HepG2 (cell line): ENCODE data around the gene HMBS. TPM values are rescaled to one million over a fixed set of nuclear protein-coding genes. Genes with fewer than 3 reads are reported as not detected.
"Not testable (repeated sequence)": the region's sequence is repeated elsewhere in the genome, so short reads cannot be mapped to it uniquely, and the experiment has no call there.

ENCODE experiments used
- ATAC-seq: fragments of 200-7000 bp; cut with Tn5 transposase; 3 replicates; pipeline ENCODE4 v1.9.1; 2020; ENCODE audit warnings: mild to moderate bottlenecking, moderate library complexity
- BruUV-seq: library from RNA; stranded (reverse); fragments of 400-500 nt; replicated peaks from 2 replicates; lab custom pipeline; 2021; lab: Mats Ljungman, UMichigan
- CTCF ChIA-PET: fragments of 300-600 bp; formaldehyde crosslinking; extraction: SDS; loops from one replicate; lab custom pipeline; 2021; ENCODE audit warnings: low total read pairs, inconsistent platforms, low intra/inter-chr PET ratio; lab: Yijun Ruan, JAX
- POLR2A ChIA-PET: fragments of 350-600 bp; sonication (Branson Sonifier 250); formaldehyde crosslinking; loops from one replicate; lab custom pipeline; 2020; ENCODE audit warnings: antibody characterized with exemption, inconsistent platforms; lab: Yijun Ruan, JAX
- DNase-seq: peaks from one replicate; pipeline ENCODE4 v3.0.0-alpha.2; 2015; ENCODE audit warnings: low spot score
- FAIRE-seq: peaks from 3 replicates; lab custom pipeline; 2011; peaks lifted over from hg19 to GRCh38; lab: Jason Lieb, UNC
- H2AFZ ChIP-seq: one replicate; pipeline ENCODE4 v1.6.1; 2011; ENCODE audit warnings: low read length, inconsistent platforms
- H3K27ac ChIP-seq: fragments of 300-600 bp; 3 replicates; pipeline ENCODE4 v1.8.0; 2011; ENCODE audit warnings: mixed run types, mild to moderate bottlenecking, mixed read lengths, low read length, inconsistent platforms; ENCODE audit not compliant: insufficient read depth; ENCODE audit errors: extremely low read length
- H3K27me3 ChIP-seq, 2 experiments: fragments of 200-600 bp in 1 of 2; 2 replicates in 1 of 2; 3 replicates in 1 of 2; pipeline versions ENCODE4 v1.6.0 to v1.8.0; 2011; ENCODE audit warnings: low read length in 2 of 2, mild to moderate bottlenecking in 2 of 2, moderate library complexity in 2 of 2, inconsistent platforms in 1 of 2; ENCODE audit not compliant: insufficient read depth in 2 of 2, control insufficient read depth in 1 of 2
- H3K36me3 ChIP-seq, 2 experiments: fragments of 200-600 bp in 1 of 2; replicated peaks in 1 of 2; 2 replicates in 1 of 2; 3 replicates in 1 of 2; pipeline versions ENCODE4 v1.5.1 to v1.8.0; 2011; ENCODE audit warnings: low read length in 2 of 2, inconsistent platforms in 1 of 2; ENCODE audit not compliant: insufficient read depth in 2 of 2, control insufficient read depth in 1 of 2
- H3K4me1 ChIP-seq: 2 replicates; pipeline ENCODE4 v1.5.1; 2012; ENCODE audit warnings: low read length, inconsistent platforms; ENCODE audit not compliant: insufficient read depth
- H3K4me2 ChIP-seq: 2 replicates; pipeline ENCODE4 v1.6.0; 2011; ENCODE audit warnings: low read depth, low read length, inconsistent platforms
- H3K4me3 ChIP-seq, 3 experiments: fragments of 200-600 bp in 1 of 3; sonication (generic), shearing (Covaris generic) in 1 of 3; replicated peaks in 1 of 3; 2 replicates each; pipeline ENCODE4 v1.5.1; 2011 to 2016; ENCODE audit warnings: low read length in 3 of 3, inconsistent platforms in 2 of 3, low read depth in 2 of 3, mild to moderate bottlenecking in 2 of 3, control low read depth in 1 of 3, mixed read lengths in 1 of 3; ENCODE audit not compliant: insufficient read depth in 1 of 3
- H3K79me2 ChIP-seq: one replicate; pipeline ENCODE4 v1.6.1; 2011; ENCODE audit warnings: low read length, inconsistent platforms; ENCODE audit not compliant: insufficient read depth
- H3K9ac ChIP-seq: 2 replicates; pipeline ENCODE4 v1.6.0; 2011; ENCODE audit warnings: mild to moderate bottlenecking, low read depth, low read length, inconsistent platforms; ENCODE audit not compliant: insufficient read depth
- H3K9me3 ChIP-seq: 2 replicates; pipeline ENCODE4 v1.5.1; 2012; ENCODE audit warnings: mild to moderate bottlenecking, low read length
- H4K20me1 ChIP-seq: 2 replicates; pipeline ENCODE4 v1.6.0; 2011; ENCODE audit warnings: inconsistent platforms, mild to moderate bottlenecking, low read length, moderate library complexity; ENCODE audit not compliant: insufficient read depth
- DRAP1 ChIP-seq: IDR thresholded peaks from 2 replicates; pipeline ENCODE4 v1.6.1; 2016; ENCODE audit warnings: missing genetic modification reagents, missing compliant biosample characterization
- MZF1 ChIP-seq: sonication (generic); formaldehyde crosslinking; IDR thresholded peaks from 2 replicates; pipeline ENCODE4 v1.8.1; 2023; ENCODE audit warnings: mild to moderate bottlenecking, missing genetic modification reagents, borderline replicate concordance
- SRY ChIP-seq: sonication (generic); formaldehyde crosslinking; IDR thresholded peaks from 2 replicates; pipeline ENCODE4 v1.8.0; 2022; ENCODE audit warnings: mild to moderate bottlenecking, missing genetic modification reagents
- ZHX1 ChIP-seq: sonication (generic); formaldehyde crosslinking; IDR thresholded peaks from 2 replicates; pipeline ENCODE4 v1.8.1; 2022; ENCODE audit warnings: low read depth, mild to moderate bottlenecking, missing genetic modification reagents
- ZMYM4 ChIP-seq: sonication (generic); formaldehyde crosslinking; IDR thresholded peaks from 2 replicates; pipeline ENCODE4 v1.8.1; 2023; ENCODE audit warnings: mild to moderate bottlenecking, missing genetic modification reagents
- WGBS: methylation state at CpG from one replicate; pipeline ENCODE4 v1.1.6; 2017; ENCODE audit warnings: low lambda C conversion rate; 5-methylcytosine and 5-hydroxymethylcytosine counted together
- in situ Hi-C: cut with HindIII; loops from 2 replicates; pipeline ENCODE4 v1.10.0; 2017; ENCODE audit warnings: low pct_unique_long_range_greater_than_20kb; ENCODE audit not compliant: extremely low pct_ligation_motif_present
- intact Hi-C: fragments of 100-400 bp; cut with micrococcal nuclease; formaldehyde crosslinking; loops from one replicate; pipeline ENCODE4 v1.10.0; 2022; ENCODE audit not compliant: unreplicated experiment
- polyA plus RNA-seq, 8 experiments: library from polyadenylated mRNA; depleted of rRNA in 3 of 8; stranded (reverse) in 7 of 8; unstranded in 1 of 8; fragments of >200 nt; fragmentation: Illumina TruSeq in 4 of 8; extraction: Trizol in 4 of 8; gene quantifications; 2 replicates each; pipeline versions ENCODE4 v1.2.1 to v1.2.3, GENCODE V29; 2011 to 2016; ENCODE audit warnings: low read depth in 4 of 8, missing spikeins in 1 of 8, mixed read lengths in 1 of 8; ENCODE audit not compliant: insufficient read depth in 1 of 8
- total RNA-seq, 5 experiments: library from RNA; depleted of rRNA; stranded (reverse); fragments of >200 nt; fragmentation: Illumina TruSeq; extraction: Trizol; gene quantifications; 2 replicates each; pipeline ENCODE4 v1.2.3, GENCODE V29; 2016; ENCODE audit warnings: low read depth in 1 of 5

HMBS gene
- total and polyA plus RNA-seq, 2 of the 13 experiments (the other 11 are each of a cell fraction or from before 2014, with no cell fraction given): 9.4 to 46.9 TPM

DNA sequence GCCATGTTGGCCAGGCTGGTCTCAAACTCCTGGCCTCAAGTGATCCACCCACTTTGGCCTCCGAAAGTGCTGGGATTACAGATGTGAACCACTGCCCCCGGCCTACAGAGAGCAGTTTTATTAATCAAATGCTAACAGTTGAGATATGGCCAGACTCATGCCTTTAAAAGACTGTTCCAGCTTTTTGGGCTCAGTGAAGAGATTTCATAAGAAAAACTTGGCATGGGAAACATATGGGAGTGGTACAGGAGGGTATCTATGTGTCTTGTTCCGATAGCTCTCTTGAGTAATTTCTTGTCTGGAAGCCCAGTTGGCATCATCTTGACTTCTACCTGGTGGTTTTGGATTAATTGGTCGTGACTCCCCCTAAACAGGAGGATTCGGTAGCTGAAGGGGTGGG lies 45.8 kb upstream of the HMBS start:
- Histone ChIP-seq H3K36me3 (no peaks in the 10 kb centered on the region), H3K4me3 (no peak overlapping the region), H3K4me1 (peaks cover 16% of the 10 kb centered on the region; the same call in 1 of the 2 replicates), H4K20me1 (no peaks in the 10 kb centered on the region), H3K79me2 (no peaks in the 10 kb centered on the region), H3K4me2 (0 out of 2 replicates have a peak overlapping the region, but pooled peaks have one; percentile 1), H3K9me3 (no peaks in the 10 kb centered on the region), H3K27ac (no peak overlapping the region), H2AFZ (no peak overlapping the region), H3K9ac (no peak overlapping the region), H3K27me3 (no peaks in the 10 kb centered on the region; a peak in 1 of 5 replicates)
- no peak for ATAC-seq
- WGBS: 34% methylated on average over 5 of the region's 5 CpGs
- intact Hi-C loops (no loop called here), in situ Hi-C loops (no loop called here)
- TF ChIP-seq MZF1 (CRISPR knock-in tag): no peak
- no peak for TF ChIP-seq ZMYM4 (CRISPR knock-in tag)
- TF ChIP-seq SRY (CRISPR knock-in tag): no peak
- no peak for TF ChIP-seq ZHX1 (CRISPR knock-in tag)
- no peak for TF ChIP-seq DRAP1 (CRISPR knock-in tag)
- no TSS peak for BruUV-seq
- POLR2A ChIA-PET: no interaction called here
- no peak for DNase-seq
- no peak for FAIRE-seq
- CTCF ChIA-PET: no interaction called here

DNA sequence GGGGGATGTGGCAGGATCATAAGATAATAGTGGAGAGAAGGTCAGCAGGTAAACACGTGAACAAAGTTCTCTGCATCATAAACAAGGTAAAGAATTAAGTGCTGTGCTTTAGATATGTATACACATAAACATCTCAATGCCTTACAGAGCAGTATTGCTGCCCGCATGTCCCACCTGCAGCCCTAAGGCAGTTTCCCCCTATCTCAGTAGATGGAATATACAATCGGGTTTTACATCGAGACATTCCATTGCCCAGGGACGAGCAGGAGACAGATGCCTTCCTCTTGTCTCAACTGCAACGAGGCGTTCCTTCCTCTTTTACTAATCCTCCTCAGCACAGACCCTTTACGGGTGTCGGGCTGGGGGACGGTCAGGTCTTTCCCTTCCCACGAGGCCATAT lies 45.2 kb upstream of the HMBS start:
- H3K9me3 ChIP-seq, in situ Hi-C loops, H3K79me2 ChIP-seq, POLR2A ChIA-PET, H3K27ac ChIP-seq, H2AFZ ChIP-seq, BruUV-seq, H3K9ac ChIP-seq, FAIRE-seq, CTCF ChIA-PET, H4K20me1 ChIP-seq, intact Hi-C loops, H3K27me3 ChIP-seq, ATAC-seq, H3K4me3 ChIP-seq, H3K36me3 ChIP-seq, DNase-seq: not testable (repeated sequence)
- 26% methylated on average over 4 of the region's 11 CpGs for WGBS
- Histone ChIP-seq H3K4me2 (0 out of 2 replicates have a peak overlapping the region, but pooled peaks have one; percentile 7), H3K4me1 (peaks cover 16% of the 10 kb centered on the region; the same call in 1 of the 2 replicates)
